Measurements from ENCODE around the gene GOT1. TPM values are rescaled to one million over a fixed set of nuclear protein-coding genes. Genes with fewer than 3 reads are reported as not detected.

The GOT1 gene
- total RNA-seq, 2 experiments from 2014 or later = 3.5 to 5.7 TPM

- H3K4me1 ChIP-seq (ENCODE audit: insufficient read depth, low read length) = no peaks in the 10 kb centered on the region
- no peaks in the 10 kb centered on the region for H3K9me3 ChIP-seq (ENCODE audit: control insufficient read depth in 1 of 2, insufficient read depth in 1 of 2, low read length in 2 of 2)
- ATAC-seq (ENCODE audit: poor library complexity) (no peak), DNase-seq (no peak)
- H3K27me3 Mint-ChIP-seq = peaks cover 26% of the 10 kb centered on the region
- intact Hi-C loops (cut with DNase I, micrococcal nuclease) = no loop called here
- H3K4me1 Mint-ChIP-seq (ENCODE audit: low read depth) = peaks cover 6% of the 10 kb centered on the region
- CTCF ChIA-PET = no interaction called here
- no peaks in the 10 kb centered on the region for H3K36me3 ChIP-seq (ENCODE audit: insufficient read depth, low read length)
- H3K9me3 Mint-ChIP-seq = no peaks in the 10 kb centered on the region
- no peak for TF ChIP-seq CTCF (IDR thresholded peaks at IDR 0.05)
- POLR2A ChIA-PET = no interaction called here
- no peak overlapping the region for H3K27ac ChIP-seq (ENCODE audit: low read depth in 1 of 2, low read length in 2 of 2)
- H3K27me3 ChIP-seq (ENCODE audit: control insufficient read depth in 1 of 2, insufficient read depth in 2 of 2, low read length in 2 of 2) = peaks cover 4 to 7% of the 10 kb centered on the region in 2 experiments
- H3K36me3 Mint-ChIP-seq (ENCODE audit: low read depth) = no peaks in the 10 kb centered on the region
- no peak overlapping the region for H3K4me3 Mint-ChIP-seq
- H3K27ac Mint-ChIP-seq = no peak overlapping the region
- H3K4me3 ChIP-seq (ENCODE audit: low read length) = no peak overlapping the region
Measured at GRCh38 chr10:99374526-99374925, 55.9 kb downstream of the GOT1 start.

- Mint-ChIP-seq H3K4me1 (ENCODE audit: low read depth) (peaks cover 6% of the 10 kb centered on the region), H3K27me3 (peaks cover 24% of the 10 kb centered on the region), H3K27ac (no peak overlapping the region), H3K9me3 (no peaks in the 10 kb centered on the region), H3K36me3 (ENCODE audit: low read depth) (no peaks in the 10 kb centered on the region), H3K4me3 (no peak overlapping the region)
- Histone ChIP-seq H3K36me3 (ENCODE audit: insufficient read depth, low read length) (no peaks in the 10 kb centered on the region), H3K27ac (ENCODE audit: low read depth in 1 of 2, low read length in 2 of 2) (no peak overlapping the region), H3K4me1 (ENCODE audit: insufficient read depth, low read length) (no peaks in the 10 kb centered on the region), H3K4me3 (ENCODE audit: low read length) (no peak overlapping the region), H3K27me3 (ENCODE audit: control insufficient read depth in 1 of 2, insufficient read depth in 2 of 2, low read length in 2 of 2) (peaks cover 7 to 11% of the 10 kb centered on the region in 2 experiments), H3K9me3 (ENCODE audit: control insufficient read depth in 1 of 2, insufficient read depth in 1 of 2, low read length in 2 of 2) (no peaks in the 10 kb centered on the region)
- TF ChIP-seq CTCF (IDR thresholded peaks at IDR 0.05) = no peak
- DNase-seq (no peak), ATAC-seq (ENCODE audit: poor library complexity) (no peak)
- ChIA-PET CTCF (no interaction called here), POLR2A (no interaction called here)
- intact Hi-C loops (cut with DNase I, micrococcal nuclease) = no loop called here
Measured at GRCh38 chr10:99372546-99373271, 57.7 kb downstream of the GOT1 start.

- no peaks in the 10 kb centered on the region for H3K36me3 Mint-ChIP-seq (ENCODE audit: low read depth)
- Histone ChIP-seq H3K27ac (ENCODE audit: low read depth in 1 of 2, low read length in 2 of 2) (no peak overlapping the region), H3K9me3 (ENCODE audit: control insufficient read depth in 1 of 2, insufficient read depth in 1 of 2, low read length in 2 of 2) (no peaks in the 10 kb centered on the region), H3K36me3 (ENCODE audit: insufficient read depth, low read length) (no peaks in the 10 kb centered on the region), H3K4me3 (ENCODE audit: low read length) (no peak overlapping the region), H3K27me3 (ENCODE audit: control insufficient read depth in 1 of 2, insufficient read depth in 2 of 2, low read length in 2 of 2) (peaks cover 7 to 11% of the 10 kb centered on the region in 2 experiments), H3K4me1 (ENCODE audit: insufficient read depth, low read length) (no peaks in the 10 kb centered on the region)
- H3K27ac Mint-ChIP-seq = no peak overlapping the region
- no peak for TF ChIP-seq CTCF (IDR thresholded peaks at IDR 0.05)
- H3K4me1 Mint-ChIP-seq (ENCODE audit: low read depth) = peaks cover 6% of the 10 kb centered on the region
- no peak overlapping the region for H3K4me3 Mint-ChIP-seq
- no peaks in the 10 kb centered on the region for H3K9me3 Mint-ChIP-seq
- H3K27me3 Mint-ChIP-seq = peaks cover 30% of the 10 kb centered on the region
- intact Hi-C loops (cut with DNase I, micrococcal nuclease) = no loop called here
- DNase-seq (peak in 2 of 14 experiments; percentile 0 to 5), ATAC-seq (ENCODE audit: poor library complexity) (no peak)
- ChIA-PET CTCF (no interaction called here), POLR2A (no interaction called here)
Measured at GRCh38 chr10:99370993-99371392, 59.4 kb downstream of the GOT1 start.
